ENCODE results near the gene ITGA1.
"Not testable (repeated sequence)": the region's sequence is repeated elsewhere in the genome, so short reads cannot be mapped to it uniquely, and the experiment has no call there.

The ITGA1 gene

GRCh38 chr5:52910071-52910470 is 122.4 kb downstream of the ITGA1 start:
- DNase-seq, result no peak

- peak; percentile 62 for DNase-seq
Measured at GRCh38 chr5:52915176-52915875, 127.6 kb downstream of the ITGA1 start.

- DNase-seq, result no peak
Measured at GRCh38 chr5:52920929-52921328, 133.2 kb downstream of the ITGA1 start.

- DNase-seq, result peak; percentile 23
Measured at GRCh38 chr5:52922384-52922783, 134.7 kb downstream of the ITGA1 start.

- no peak for DNase-seq
Measured at GRCh38 chr5:52924456-52924855, 136.7 kb downstream of the ITGA1 start.

GRCh38 chr5:52925001-52925400 is 137.3 kb downstream of the ITGA1 start:
- no peak for DNase-seq

GRCh38 chr5:52928689-52929088 is 141.0 kb downstream of the ITGA1 start:
- no peak for DNase-seq

- no peak for DNase-seq
Measured at GRCh38 chr5:52938226-52938625, 150.5 kb downstream of the ITGA1 start.

GRCh38 chr5:52943285-52943684 is 155.6 kb downstream of the ITGA1 start:
- DNase-seq, result no peak

GRCh38 chr5:52943808-52944207 is 156.1 kb downstream of the ITGA1 start:
- DNase-seq, result no peak

- no peak for DNase-seq
Measured at GRCh38 chr5:52945040-52945439, 157.3 kb downstream of the ITGA1 start.

- no peak for DNase-seq
Measured at GRCh38 chr5:52947208-52947607, 159.5 kb downstream of the ITGA1 start.

- DNase-seq, result no peak
Measured at GRCh38 chr5:52947851-52948250, 160.1 kb downstream of the ITGA1 start.

GRCh38 chr5:52948418-52949076 is 160.8 kb downstream of the ITGA1 start:
- DNase-seq, result peak; percentile 72

- DNase-seq, result no peak
Measured at GRCh38 chr5:52950686-52951085, 163.0 kb downstream of the ITGA1 start.

- no peak for DNase-seq
Measured at GRCh38 chr5:52952483-52952882, 164.8 kb downstream of the ITGA1 start.

- no peak for DNase-seq
Measured at GRCh38 chr5:52956014-52956413, 168.3 kb downstream of the ITGA1 start.

- DNase-seq, result no peak
Measured at GRCh38 chr5:52956915-52957747, 169.4 kb downstream of the ITGA1 start.

GRCh38 chr5:52961274-52961681 is 173.6 kb downstream of the ITGA1 start:
- DNase-seq, result no peak

GRCh38 chr5:52963636-52964035 is 175.9 kb downstream of the ITGA1 start:
- no peak for DNase-seq

GRCh38 chr5:52964138-52964537 is 176.4 kb downstream of the ITGA1 start:
- DNase-seq, result no peak

- not testable (repeated sequence) for DNase-seq
Measured at GRCh38 chr5:52976157-52976556, 188.4 kb downstream of the ITGA1 start.

- no peak for DNase-seq
Measured at GRCh38 chr5:52977264-52977897, 189.7 kb downstream of the ITGA1 start.

Measured in femur (tissue), 1 donor.